ENCODE results near the gene UCHL5.

UCHL5 gene

DNA sequence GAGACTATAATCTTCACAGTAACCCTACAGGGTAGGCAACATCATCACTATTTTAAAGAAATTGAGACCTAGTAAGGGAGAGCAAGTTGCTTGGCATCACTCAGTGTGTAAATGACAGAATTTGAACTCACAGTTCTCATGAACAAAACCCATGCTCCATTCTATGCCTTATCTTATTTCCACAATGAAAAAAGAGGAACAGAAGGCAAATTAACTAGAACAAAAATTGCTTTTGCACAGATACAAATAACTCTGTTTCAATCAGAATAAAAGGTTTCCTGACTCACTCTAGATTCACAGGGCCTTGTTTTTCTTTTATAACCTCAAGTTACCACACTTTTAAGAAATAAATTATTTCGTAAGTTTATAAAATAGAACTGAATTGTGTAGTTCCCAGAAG lies 90.1 kb downstream of the UCHL5 start:
- Histone ChIP-seq H3K27ac (replicated peaks) (no peak overlapping the region), H3K27me3 (ENCODE audit: insufficient read depth, poor library complexity, severe bottlenecking) (no peaks in the 10 kb centered on the region), H3K4me3 (replicated peaks; ENCODE audit: insufficient read depth, low read length) (no peak overlapping the region)
- peak; percentile 70 for TF ChIP-seq SPI1 (IDR thresholded peaks at IDR 0.05; ENCODE audit: borderline replicate concordance, low read depth)
- TF ChIP-seq, protein P1, sequence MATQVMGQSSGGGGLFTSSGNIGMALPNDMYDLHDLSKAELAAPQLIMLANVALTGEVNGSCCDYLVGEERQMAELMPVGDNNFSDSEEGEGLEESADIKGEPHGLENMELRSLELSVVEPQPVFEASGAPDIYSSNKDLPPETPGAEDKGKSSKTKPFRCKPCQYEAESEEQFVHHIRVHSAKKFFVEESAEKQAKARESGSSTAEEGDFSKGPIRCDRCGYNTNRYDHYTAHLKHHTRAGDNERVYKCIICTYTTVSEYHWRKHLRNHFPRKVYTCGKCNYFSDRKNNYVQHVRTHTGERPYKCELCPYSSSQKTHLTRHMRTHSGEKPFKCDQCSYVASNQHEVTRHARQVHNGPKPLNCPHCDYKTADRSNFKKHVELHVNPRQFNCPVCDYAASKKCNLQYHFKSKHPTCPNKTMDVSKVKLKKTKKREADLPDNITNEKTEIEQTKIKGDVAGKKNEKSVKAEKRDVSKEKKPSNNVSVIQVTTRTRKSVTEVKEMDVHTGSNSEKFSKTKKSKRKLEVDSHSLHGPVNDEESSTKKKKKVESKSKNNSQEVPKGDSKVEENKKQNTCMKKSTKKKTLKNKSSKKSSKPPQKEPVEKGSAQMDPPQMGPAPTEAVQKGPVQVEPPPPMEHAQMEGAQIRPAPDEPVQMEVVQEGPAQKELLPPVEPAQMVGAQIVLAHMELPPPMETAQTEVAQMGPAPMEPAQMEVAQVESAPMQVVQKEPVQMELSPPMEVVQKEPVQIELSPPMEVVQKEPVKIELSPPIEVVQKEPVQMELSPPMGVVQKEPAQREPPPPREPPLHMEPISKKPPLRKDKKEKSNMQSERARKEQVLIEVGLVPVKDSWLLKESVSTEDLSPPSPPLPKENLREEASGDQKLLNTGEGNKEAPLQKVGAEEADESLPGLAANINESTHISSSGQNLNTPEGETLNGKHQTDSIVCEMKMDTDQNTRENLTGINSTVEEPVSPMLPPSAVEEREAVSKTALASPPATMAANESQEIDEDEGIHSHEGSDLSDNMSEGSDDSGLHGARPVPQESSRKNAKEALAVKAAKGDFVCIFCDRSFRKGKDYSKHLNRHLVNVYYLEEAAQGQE (IDR thresholded peaks at IDR 0.05; ENCODE audit: insufficient replicate concordance, low read depth) = no peak
- DNase-seq (ENCODE audit: low read depth in 1 of 2, low spot score in 1 of 2) = no peak

GRCh38 chr1:192968323-192968722 lies 90.8 kb downstream of the UCHL5 start:
- Histone ChIP-seq H3K27ac (replicated peaks) (no peak overlapping the region), H3K4me3 (replicated peaks; ENCODE audit: insufficient read depth, low read length) (no peak overlapping the region), H3K27me3 (ENCODE audit: insufficient read depth, poor library complexity, severe bottlenecking) (no peaks in the 10 kb centered on the region)
- TF ChIP-seq GABPA (IDR thresholded peaks at IDR 0.05; ENCODE audit: low read depth) (no peak), SPI1 (IDR thresholded peaks at IDR 0.05; ENCODE audit: borderline replicate concordance, low read depth) (no peak), CTCF (IDR thresholded peaks at IDR 0.05; ENCODE audit: insufficient read depth, low read length) (no peak), POLR2AphosphoS5 (IDR thresholded peaks at IDR 0.05; ENCODE audit: low read depth) (no peak)
- TF ChIP-seq, protein P1 (IDR thresholded peaks at IDR 0.05; ENCODE audit: insufficient replicate concordance, low read depth) = no peak
- DNase-seq (ENCODE audit: low read depth in 1 of 2, low spot score in 1 of 2) = no peak

DNA sequence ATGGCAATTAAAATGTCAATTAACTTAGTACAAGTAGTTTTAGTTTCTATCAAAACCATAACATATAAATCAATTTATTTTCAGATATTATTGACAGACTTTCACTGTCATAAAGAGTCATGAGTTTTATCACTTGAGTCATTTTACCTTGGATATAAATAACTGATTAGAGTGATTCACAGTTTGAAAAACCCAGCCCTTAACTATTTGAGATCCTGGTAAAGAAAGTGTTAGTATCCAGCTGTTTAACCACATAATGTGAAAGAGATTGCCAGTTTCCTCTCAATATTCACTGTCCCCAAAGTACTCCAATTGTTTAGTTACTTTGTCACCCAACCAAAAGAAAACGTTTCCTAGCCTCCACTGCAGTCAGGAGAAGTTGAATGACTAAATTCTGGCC lies 91.3 kb downstream of the UCHL5 start:
- TF ChIP-seq SPI1 (IDR thresholded peaks at IDR 0.05; ENCODE audit: borderline replicate concordance, low read depth) = no peak
- TF ChIP-seq, protein P1 (IDR thresholded peaks at IDR 0.05; ENCODE audit: insufficient replicate concordance, low read depth) = no peak
- no peak for TF ChIP-seq CTCF (IDR thresholded peaks at IDR 0.05; ENCODE audit: insufficient read depth, low read length)
- TF ChIP-seq GABPA (IDR thresholded peaks at IDR 0.05; ENCODE audit: low read depth) = no peak
- no peak for TF ChIP-seq POLR2AphosphoS5 (IDR thresholded peaks at IDR 0.05; ENCODE audit: low read depth)
- Histone ChIP-seq H3K4me3 (replicated peaks; ENCODE audit: insufficient read depth, low read length) (no peak overlapping the region), H3K27me3 (ENCODE audit: insufficient read depth, poor library complexity, severe bottlenecking) (no peaks in the 10 kb centered on the region), H3K27ac (replicated peaks) (no peak overlapping the region)
- DNase-seq (ENCODE audit: low read depth in 1 of 2, low spot score in 1 of 2) = no peak
